ENCODE results near the gene LRRC41.

Gene LRRC41

GRCh38 chr1:46285730-46286477 lies 17.5 kb downstream of the LRRC41 start:
- H2AFZ ChIP-seq (ENCODE audit: low read depth), result no peak overlapping the region
- H4K20me1 ChIP-seq (ENCODE audit: insufficient read depth), result no peaks in the 10 kb centered on the region
- no peak overlapping the region for H3K4me2 ChIP-seq
- H3K36me3 ChIP-seq (ENCODE audit: insufficient read depth), result no peaks in the 10 kb centered on the region
- H3K4me1 ChIP-seq (ENCODE audit: low read depth, poor library complexity, severe bottlenecking), result no peaks in the 10 kb centered on the region
- H3K79me2 ChIP-seq (ENCODE audit: insufficient read depth, low read depth), result no peaks in the 10 kb centered on the region
- H3K4me3 ChIP-seq (IDR thresholded peaks at IDR 0.05; ENCODE audit: insufficient read depth, low read depth, low read length), result no peak overlapping the region
- no peak overlapping the region for H3K9ac ChIP-seq
- no peak for TF ChIP-seq CTCF (conservative IDR thresholded peaks at IDR 0.05; ENCODE audit: low read depth, low read length)
- H3K27me3 ChIP-seq (ENCODE audit: insufficient read depth, low read depth), result no peaks in the 10 kb centered on the region
- no peak overlapping the region for H3K27ac ChIP-seq

- Histone ChIP-seq H3K4me2 (no peak overlapping the region), H2AFZ (ENCODE audit: low read depth) (no peak overlapping the region), H3K27ac (no peak overlapping the region), H3K27me3 (ENCODE audit: insufficient read depth, low read depth) (no peaks in the 10 kb centered on the region), H3K4me3 (IDR thresholded peaks at IDR 0.05; ENCODE audit: insufficient read depth, low read depth, low read length) (no peak overlapping the region), H3K9ac (no peak overlapping the region), H3K4me1 (ENCODE audit: low read depth, poor library complexity, severe bottlenecking) (no peaks in the 10 kb centered on the region), H4K20me1 (ENCODE audit: insufficient read depth) (no peaks in the 10 kb centered on the region), H3K79me2 (ENCODE audit: insufficient read depth, low read depth) (no peaks in the 10 kb centered on the region), H3K36me3 (ENCODE audit: insufficient read depth) (no peaks in the 10 kb centered on the region)
- no peak for TF ChIP-seq CTCF (conservative IDR thresholded peaks at IDR 0.05; ENCODE audit: low read depth, low read length)
Observed at GRCh38 chr1:46284597-46285564, 18.5 kb downstream of the LRRC41 start.

- Histone ChIP-seq H4K20me1 (ENCODE audit: insufficient read depth) (no peaks in the 10 kb centered on the region), H3K4me2 (no peak overlapping the region), H3K36me3 (ENCODE audit: insufficient read depth) (no peaks in the 10 kb centered on the region), H3K27ac (no peak overlapping the region), H2AFZ (ENCODE audit: low read depth) (no peak overlapping the region), H3K79me2 (ENCODE audit: insufficient read depth, low read depth) (no peaks in the 10 kb centered on the region), H3K9ac (no peak overlapping the region), H3K4me3 (IDR thresholded peaks at IDR 0.05; ENCODE audit: insufficient read depth, low read depth, low read length) (no peak overlapping the region), H3K27me3 (ENCODE audit: insufficient read depth, low read depth) (no peaks in the 10 kb centered on the region), H3K4me1 (ENCODE audit: low read depth, poor library complexity, severe bottlenecking) (no peaks in the 10 kb centered on the region)
- no peak for TF ChIP-seq CTCF (conservative IDR thresholded peaks at IDR 0.05; ENCODE audit: low read depth, low read length)
Observed at GRCh38 chr1:46284058-46284457, 19.4 kb downstream of the LRRC41 start.

- Histone ChIP-seq H3K4me3 (IDR thresholded peaks at IDR 0.05; ENCODE audit: insufficient read depth, low read depth, low read length) (no peak overlapping the region), H3K36me3 (ENCODE audit: insufficient read depth) (no peaks in the 10 kb centered on the region; the same call in 1 of the 2 replicates), H4K20me1 (ENCODE audit: insufficient read depth) (no peaks in the 10 kb centered on the region), H3K27ac (no peak overlapping the region), H3K27me3 (ENCODE audit: insufficient read depth, low read depth) (no peaks in the 10 kb centered on the region), H3K4me2 (no peak overlapping the region), H2AFZ (ENCODE audit: low read depth) (no peak overlapping the region), H3K79me2 (ENCODE audit: insufficient read depth, low read depth) (no peaks in the 10 kb centered on the region), H3K9ac (no peak overlapping the region), H3K4me1 (ENCODE audit: low read depth, poor library complexity, severe bottlenecking) (no peaks in the 10 kb centered on the region)
- TF ChIP-seq CTCF (conservative IDR thresholded peaks at IDR 0.05; ENCODE audit: low read depth, low read length), result no peak
Observed at GRCh38 chr1:46281021-46281420, 22.4 kb downstream of the LRRC41 start.
